GM19372 (cell line): ENCODE measurements around the gene H2BK1.
A peak's percentile ranks its signal among the peaks of the same experiment; 100 is the strongest.

Source experiments
- ATAC-seq: cut with Tn5 transposase; IDR thresholded peaks from one replicate; pipeline ENCODE4 v1.9.1; 2021; ENCODE audit warnings: mild to moderate bottlenecking, low read depth, moderate library complexity; ENCODE audit not compliant: unreplicated experiment

The H2BK1 gene

DNA sequence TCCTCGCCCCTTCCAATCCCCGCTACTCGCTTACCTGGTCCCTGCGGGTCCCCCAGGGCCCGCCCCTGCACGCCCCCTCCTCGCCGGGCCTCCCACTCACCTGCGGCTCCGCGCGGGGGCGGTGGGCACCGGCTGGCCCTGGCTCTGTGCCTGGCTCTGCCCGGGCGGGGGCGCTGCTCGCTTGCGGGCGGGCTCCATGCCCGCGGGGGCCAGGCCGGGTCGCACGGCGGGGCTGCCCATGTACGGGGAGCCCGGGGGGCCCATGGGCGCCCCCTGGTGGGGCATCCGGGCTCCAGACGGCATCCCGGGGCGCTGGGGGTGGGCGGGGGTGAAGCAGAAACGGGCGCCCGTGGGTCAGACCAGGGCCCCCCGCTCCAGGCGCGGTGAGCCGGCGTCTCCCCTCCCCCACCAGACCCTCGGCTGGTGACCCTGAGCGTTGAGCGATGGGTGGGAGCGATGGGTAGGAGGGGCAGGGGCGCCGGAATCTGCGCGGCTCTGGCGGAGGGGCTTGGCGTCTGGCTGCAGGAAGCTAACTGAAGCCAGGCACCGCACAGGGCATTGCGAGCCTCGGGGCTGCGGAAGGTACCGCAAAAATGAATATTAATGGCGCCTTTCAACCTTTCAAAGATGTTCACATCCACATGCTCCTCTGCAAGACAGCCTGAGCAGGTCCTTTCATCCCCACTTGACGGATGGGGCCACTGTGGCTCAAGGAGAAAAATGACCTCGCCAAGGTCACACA, 35.2 kb upstream of the H2BK1 start:
- no peak for ATAC-seq

GRCh38 chr7:151244841-151245346, 34.6 kb upstream of the H2BK1 start:
- ATAC-seq: no peak

DNA sequence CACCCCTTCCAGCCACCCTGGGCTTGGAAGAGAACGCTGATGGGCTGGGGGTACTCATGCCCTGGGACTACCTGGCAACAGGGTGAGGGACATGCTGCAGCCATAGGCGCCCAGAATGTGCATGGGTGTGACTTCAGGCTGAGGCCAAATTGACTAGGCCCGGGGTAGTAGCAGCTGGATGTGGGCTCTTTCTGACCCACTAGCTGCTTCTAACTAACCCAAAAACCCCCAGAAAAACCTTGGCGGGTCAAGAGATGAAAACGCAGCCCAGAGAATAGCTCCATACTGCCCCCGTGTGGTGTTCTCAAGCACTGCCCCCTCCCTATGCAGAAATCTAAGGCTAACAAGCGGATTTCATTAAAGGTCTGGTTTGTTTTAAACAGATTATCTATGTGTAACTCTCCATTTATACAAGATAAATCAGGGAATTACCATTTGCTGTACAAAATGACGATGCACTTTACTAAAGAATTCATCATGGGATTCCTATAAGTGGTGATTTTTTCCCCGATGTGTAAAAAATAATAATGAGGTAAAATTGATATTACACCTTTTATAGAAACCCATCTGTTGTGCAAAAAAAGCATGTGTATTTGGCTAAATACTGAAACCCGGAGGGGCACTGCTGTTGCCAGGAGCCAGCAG, 34.0 kb upstream of the H2BK1 start:
- ATAC-seq: no peak

DNA sequence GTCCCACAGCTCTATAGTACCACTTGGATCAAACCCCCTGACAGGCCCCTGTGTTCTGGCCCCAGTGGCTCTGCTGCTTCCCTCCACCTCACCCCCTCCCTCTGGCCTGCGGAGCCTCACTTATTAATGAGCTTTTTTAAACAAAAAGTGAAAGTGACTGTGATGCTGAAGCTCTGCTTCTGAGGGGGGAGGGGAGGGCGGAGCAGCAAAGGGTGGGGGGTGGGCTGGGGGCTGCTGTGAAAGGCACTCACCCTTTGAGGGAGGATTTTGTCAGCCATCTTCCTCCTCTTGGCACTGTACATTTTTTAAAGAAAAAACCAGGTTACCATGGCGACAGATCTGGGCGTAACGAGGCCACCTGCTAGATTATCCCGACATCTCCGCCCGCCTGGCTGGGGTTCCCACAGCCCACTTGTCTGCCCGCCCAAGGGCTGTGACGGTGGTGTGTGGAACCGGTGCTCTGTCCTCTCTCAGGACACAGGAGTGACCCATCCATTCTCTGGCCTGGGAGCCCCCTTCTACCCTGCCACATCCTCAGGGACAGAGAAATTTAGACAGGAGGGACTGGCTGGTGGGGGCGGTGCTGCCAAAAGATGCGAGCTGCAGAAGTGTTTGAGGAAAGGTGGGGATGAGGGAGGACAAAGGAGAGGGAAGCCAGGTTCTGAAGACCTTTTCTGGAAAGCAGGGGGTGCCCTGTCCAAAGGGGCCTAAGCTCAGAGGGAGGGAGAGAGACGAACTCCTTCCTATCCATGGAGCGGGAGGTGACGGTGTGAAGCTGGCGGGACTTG, 33.3 kb upstream of the H2BK1 start:
- ATAC-seq: peak; percentile 38

DNA sequence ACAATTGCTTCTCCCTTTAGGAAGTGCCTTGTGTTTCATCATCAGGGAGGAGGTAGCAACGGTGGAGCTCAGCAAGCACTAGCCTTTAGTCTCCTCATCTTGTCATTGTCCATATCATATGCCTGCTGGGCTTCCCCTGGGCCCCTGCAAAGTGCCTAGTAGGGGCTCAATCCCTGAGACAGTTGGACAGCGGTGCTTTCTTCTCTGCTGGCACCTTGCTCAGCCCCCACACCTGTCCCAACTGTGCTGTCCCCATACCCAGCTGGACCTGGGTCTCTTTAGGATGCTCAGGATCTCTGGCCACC, 32.7 kb upstream of the H2BK1 start:
- no peak for ATAC-seq

DNA sequence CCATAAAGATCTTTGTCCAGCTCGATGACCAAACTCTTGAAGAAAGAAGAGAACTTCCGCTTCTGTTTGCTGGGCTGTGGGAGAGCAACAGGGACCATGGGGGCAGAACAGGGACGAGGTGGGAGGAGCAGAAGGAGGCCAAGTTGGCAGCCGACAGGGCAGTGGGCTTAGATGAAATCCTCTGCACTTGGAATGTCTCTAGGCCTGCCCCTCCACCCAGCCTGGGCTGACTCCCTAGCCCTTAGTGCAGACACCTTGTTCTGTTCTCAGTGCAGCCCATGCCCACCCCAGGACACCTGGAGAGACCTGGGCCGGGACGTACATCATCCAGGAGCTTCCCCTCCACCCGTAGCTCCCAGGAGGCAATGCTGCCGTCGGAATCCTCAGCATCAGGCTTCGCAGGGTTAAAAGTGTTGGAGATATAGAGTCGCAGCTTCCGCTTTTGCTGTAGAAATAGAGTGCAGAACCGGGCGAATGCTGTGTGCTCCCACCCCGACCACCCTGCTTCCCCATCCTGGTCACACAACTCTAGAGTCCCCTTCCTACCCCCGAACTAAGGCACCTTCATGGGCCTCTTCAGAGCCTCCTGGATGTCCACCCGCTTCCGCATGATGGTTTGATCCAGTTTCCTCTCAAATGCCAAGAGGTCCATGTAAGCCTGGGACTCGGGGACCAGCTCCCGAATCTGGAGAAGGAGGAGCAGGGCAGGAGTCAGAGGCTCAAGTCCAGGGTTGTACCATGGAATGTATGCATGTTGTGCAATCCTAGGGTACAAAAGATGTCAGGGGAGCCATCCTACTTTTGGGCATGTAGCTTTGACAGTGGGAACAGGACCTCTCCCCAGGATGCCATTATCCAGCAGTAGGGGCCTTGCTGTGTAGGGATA, 32.1 kb upstream of the H2BK1 start:
- ATAC-seq: no peak

DNA sequence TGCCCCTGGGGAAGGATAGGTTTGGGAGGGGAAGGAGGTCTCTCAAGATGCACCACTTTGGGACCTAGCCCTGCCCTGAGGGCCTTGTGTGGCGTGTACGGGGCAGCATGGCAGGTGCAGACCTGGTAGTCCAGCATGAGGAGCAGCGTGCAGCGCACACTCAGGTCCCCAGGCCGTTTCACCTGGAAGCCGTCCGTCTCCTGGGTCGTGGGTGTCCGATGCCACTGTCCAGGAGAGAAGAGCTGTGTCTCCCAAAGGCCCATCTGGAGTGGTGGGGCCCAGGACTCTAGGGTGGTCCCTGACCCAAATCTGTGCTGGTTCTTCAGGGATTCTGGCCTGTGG, 31.4 kb upstream of the H2BK1 start:
- no peak for ATAC-seq

- ATAC-seq: no peak
These were observed 30.9 kb upstream of the H2BK1 start for GRCh38 chr7:151240942-151241754.

DNA sequence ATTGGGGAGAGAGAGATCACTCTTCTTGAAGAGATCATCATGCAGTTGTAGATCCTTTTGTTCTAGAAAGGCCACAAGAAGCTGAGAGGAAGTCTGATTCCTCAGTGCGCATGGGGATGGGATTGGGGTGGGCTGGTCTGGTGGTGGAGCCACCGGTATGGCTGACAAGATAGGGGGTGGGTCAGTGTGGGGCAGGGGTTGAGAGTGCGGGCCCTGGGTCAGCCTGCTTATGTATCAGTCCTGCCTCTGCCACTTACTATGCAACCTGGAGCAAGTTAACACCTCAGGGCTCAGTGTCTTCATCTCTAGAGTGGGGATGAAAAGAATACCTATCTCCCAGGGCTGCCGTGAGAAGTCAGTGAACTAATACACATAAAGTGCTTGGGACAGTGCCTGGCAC, 30.2 kb upstream of the H2BK1 start:
- ATAC-seq: no peak

DNA sequence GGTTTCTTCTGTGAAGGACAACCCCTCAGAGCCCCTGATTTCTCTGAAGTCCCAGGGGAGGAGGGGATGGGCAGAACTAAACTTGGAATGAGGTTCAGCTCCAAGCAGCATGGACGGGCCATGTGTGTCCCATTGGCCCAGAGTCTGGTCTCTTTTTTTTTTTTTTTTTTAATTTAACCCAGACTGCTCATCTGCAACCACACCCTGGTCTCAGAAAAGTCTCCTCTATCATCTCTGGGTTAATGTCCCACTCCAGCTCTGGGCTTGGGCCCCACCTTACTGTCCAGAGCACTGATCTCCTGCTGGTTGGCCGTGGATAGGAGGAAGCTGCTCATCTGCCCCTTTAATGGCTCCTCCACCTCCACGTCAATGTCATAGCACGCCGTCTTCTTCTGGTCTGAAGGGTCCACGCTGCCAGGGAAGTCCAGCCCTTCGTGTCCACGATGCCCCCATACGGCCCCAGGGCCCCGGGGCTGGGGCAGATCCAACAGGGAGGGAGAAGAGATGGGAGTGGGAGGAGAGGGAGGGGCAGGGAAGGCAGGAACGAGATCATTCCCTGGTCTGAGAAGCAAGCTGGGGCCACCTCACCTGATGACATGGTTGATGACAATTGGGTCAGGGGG, 29.7 kb upstream of the H2BK1 start:
- ATAC-seq: no peak

- ATAC-seq: no peak
These were observed 28.9 kb upstream of the H2BK1 start for GRCh38 chr7:151238924-151239836.

GRCh38 chr7:151238190-151238810, 28.0 kb upstream of the H2BK1 start:
- no peak for ATAC-seq

DNA sequence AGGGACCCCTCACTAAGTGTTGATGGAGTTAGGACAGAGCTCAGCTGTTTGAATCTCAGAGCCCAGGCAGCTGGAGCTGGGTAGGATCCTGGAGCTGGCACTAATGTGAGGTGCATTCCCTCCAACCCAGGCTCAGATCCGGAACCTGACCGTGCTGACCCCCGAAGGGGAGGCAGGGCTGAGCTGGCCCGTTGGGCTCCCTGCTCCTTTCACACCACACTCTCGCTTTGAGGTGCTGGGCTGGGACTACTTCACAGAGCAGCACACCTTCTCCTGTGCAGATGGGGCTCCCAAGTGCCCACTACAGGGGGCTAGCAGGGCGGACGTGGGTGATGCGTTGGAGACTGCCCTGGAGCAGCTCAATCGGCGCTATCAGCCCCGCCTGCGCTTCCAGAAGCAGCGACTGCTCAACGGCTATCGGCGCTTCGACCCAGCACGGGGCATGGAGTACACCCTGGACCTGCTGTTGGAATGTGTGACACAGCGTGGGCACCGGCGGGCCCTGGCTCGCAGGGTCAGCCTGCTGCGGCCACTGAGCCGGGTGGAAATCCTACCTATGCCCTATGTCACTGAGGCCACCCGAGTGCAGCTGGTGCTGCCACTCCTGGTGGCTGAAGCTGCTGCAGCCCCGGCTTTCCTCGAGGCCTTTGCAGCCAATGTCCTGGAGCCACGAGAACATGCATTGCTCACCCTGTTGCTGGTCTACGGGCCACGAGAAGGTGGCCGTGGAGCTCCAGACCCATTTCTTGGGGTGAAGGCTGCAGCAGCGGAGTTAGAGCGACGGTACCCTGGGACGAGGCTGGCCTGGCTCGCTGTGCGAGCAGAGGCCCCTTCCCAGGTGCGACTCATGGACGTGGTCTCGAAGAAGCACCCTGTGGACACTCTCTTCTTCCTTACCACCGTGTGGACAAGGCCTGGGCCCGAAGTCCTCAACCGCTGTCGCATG, 27.2 kb upstream of the H2BK1 start:
- no peak for ATAC-seq

GRCh38 chr7:151236406-151236805, 26.1 kb upstream of the H2BK1 start:
- no peak for ATAC-seq

DNA sequence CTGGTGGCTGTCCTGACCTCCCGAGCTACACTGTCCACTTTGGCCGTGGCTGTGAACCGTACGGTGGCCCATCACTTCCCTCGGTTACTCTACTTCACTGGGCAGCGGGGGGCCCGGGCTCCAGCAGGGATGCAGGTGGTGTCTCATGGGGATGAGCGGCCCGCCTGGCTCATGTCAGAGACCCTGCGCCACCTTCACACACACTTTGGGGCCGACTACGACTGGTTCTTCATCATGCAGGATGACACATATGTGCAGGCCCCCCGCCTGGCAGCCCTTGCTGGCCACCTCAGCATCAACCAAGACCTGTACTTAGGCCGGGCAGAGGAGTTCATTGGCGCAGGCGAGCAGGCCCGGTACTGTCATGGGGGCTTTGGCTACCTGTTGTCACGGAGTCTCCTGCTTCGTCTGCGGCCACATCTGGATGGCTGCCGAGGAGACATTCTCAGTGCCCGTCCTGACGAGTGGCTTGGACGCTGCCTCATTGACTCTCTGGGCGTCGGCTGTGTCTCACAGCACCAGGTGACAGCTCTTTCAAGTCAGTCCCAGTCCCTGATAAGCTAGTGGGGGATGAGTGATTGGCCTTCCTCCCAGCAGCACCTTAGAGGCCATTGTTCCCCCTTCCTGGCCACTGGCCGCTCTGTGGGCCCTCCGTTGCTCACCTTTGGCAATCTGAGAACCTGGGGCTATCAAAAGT, 25.0 kb upstream of the H2BK1 start:
- ATAC-seq: no peak

DNA sequence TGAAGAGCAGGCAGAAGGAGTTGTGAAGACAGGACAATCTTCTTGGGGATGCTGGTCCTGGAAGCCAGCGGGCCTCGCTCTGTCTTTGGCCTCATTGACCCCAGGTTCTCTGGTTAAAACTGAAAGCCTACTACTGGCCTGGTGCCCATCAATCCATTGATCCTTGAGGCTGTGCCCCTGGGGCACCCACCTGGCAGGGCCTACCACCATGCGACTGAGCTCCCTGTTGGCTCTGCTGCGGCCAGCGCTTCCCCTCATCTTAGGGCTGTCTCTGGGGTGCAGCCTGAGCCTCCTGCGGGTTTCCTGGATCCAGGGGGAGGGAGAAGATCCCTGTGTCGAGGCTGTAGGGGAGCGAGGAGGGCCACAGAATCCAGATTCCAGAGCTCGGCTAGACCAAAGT, 23.5 kb upstream of the H2BK1 start:
- no peak for ATAC-seq
